Activated T-cell treated with anti-CD3 and anti-CD28 coated beads, Interleukin-2, amount 50 U/mL, for 1 hour (primary cell): ENCODE results near the gene NDUFS1.
"Not testable (repeated sequence)": the region's sequence is repeated elsewhere in the genome, so short reads cannot be mapped to it uniquely, and the experiment has no call there.

ENCODE experiments used
- DNase-seq: peaks from one replicate; pipeline ENCODE4 v3.0.0-alpha.2; 2020

The NDUFS1 gene

GRCh38 chr2:206160807-206161179 is 1.5 kb upstream of the NDUFS1 start:
- DNase-seq: no peak

DNA sequence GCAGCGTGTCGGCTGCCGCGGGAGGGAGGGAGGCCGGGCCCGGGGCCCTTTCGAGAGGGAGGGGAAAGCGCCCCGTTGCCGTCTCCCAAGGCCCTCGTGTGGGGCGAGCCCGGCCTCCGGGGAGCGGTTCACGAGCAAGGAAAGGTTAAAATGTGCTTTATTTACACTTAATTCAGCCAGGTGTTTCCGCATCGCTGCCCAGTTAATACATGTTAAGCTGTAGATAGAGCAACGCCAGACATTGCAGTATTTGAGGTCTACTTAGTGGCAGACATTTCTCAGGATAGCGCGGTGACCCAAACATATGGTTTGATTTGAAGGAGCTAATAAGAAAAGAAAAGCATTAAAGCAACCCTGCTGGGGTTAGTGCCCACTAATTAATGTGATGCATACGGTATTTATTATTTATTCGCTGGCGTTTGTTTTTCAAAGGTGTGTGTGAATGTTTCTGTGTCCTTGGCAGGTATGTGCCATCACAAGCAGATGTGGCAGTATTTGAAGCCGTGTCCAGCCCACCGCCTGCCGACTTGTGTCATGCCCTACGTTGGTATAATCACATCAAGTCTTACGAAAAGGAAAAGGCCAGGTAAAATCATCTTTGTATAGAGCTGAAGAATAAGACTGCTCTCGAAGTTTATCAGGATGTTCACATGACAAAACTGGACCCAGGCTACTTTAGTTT is 1.0 kb upstream of the NDUFS1 start:
- DNase-seq: no peak

DNA sequence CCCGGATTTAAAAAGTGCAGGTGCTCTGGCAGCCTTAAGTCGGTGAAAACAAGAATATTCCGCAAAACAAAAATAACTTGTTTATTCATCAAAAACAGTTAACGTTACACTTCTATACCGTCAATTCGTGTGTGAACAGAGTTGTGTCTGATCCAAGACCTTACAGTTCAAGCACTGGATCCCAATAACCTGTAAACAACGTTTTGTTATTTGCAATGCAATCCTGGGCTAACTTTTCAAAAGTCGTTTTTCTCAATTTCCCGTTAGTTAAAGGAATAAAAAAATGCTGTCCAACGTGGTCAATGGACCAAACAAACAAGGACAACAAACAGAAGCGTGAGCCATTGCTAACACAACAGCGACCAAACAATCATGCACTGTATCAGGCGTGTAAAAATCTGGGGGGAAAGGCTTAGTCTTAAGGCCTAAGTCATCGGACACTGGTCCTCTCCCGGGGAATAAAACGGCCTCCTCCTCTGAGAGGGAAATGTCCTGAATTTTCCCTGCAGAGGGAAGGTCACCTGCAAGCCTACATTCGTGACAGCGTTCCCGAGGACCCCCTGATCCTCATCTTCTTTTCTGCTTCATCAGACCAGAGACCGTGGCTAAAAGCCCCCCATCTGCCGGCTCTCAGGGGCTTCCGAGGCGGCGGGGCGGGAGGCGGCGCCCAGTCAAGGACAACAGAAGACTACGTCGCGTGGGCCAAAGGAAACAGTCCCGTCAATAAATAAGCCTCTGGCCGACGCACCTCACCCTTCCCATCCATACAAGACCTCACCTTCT is 490 bp downstream of the NDUFS1 start:
- no peak for DNase-seq

DNA sequence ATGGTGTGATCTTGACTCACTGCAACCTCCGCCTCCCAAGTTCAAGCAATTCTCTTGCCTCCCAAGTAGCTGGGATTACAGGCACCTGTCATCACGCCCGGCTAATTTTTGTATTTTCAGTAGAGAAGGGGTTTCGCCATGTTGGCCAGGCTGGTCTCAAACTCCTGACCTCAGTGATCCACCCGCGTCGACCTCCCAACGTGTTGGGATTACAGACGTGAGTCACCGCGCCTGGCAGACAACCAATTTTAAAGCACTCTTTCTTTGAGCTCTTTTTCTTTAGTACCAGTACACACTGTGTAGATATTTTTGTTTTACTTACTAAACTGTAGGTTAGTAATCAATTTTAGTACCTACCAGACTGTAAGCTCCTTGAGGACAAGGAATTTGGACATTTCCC is 2.2 kb downstream of the NDUFS1 start:
- not testable (repeated sequence) for DNase-seq

- DNase-seq: no peak
Observed at GRCh38 chr2:206154197-206154596, 5.0 kb downstream of the NDUFS1 start.

DNA sequence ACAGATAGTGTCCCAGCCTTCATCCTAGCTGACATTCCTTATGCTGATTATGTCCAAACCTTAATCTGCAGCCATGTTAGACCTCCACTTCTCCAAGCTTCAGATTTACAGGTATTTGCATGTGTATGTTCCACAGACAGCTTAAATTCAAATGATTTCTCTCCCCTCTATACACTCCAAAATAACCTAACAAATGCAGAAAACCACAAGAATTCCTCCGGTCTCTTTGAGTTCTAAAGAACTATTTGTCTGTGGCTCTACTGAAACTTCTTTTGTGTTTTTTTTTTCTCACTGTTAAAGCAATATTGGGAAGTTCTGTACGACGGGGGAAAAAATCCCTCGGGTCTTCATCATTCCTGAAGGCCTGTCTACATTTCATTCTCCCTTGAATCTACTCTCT is 8.6 kb downstream of the NDUFS1 start:
- no peak for DNase-seq

DNA sequence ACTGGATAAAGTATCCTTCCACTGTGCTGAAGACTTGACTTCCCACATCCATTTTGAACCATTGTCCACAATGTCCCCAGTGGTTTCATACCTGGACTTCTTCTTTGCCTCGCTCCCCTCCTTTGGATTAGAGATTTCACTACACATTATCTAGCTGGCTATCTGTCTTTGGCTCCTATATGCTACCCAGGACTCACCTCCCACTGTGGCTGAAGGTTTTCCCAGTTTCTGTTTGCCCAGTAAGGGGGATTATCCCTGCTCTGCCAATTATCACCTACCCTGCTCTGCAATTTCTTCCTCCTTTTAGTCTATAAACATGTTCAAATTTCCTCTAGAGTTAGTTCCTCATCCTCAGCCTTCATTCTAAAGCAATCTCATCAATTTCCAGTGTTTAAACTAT is 9.1 kb downstream of the NDUFS1 start:
- no peak for DNase-seq

- no peak for DNase-seq
Observed at GRCh38 chr2:206149330-206149729, 9.9 kb downstream of the NDUFS1 start.

- no peak for DNase-seq
Observed at GRCh38 chr2:206145665-206146064, 13.6 kb downstream of the NDUFS1 start.

DNA sequence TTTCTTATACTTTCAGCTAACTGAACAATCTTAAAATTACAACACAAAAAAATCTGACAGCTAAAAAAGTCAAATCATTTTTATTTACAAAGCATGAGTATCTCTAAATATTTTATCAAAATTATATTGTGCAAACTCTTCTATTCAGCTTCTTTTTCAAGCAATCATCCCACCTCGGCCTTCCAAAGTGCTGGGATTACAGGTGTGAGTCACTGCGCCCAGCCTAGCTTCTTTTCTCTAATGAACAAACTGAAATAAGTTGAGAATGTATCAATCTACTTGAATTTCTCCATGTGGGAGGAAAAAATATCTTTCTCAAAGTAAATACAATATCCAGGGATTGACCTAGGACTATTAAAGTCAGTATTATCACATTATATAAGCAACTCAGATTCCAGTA is 14.9 kb downstream of the NDUFS1 start:
- DNase-seq: no peak

DNA sequence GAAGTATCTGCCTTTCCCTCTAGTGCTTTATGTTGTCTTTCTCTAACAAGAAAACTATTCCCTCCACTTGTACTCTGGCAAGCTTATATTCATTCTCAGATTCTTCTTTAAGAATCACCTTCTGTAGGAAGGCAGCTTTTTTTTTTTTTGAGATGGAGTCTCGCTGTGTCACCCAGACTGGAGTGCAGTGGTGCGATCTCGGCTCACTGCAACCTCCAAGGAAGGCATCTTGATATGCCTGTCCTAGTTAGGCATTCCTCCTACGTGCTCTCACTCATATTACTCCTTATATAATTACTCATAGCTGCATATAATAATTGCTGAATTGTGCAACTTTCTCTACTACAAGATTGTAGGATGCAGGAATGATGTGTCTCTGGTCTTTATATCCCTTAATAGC is 15.8 kb downstream of the NDUFS1 start:
- no peak for DNase-seq

DNA sequence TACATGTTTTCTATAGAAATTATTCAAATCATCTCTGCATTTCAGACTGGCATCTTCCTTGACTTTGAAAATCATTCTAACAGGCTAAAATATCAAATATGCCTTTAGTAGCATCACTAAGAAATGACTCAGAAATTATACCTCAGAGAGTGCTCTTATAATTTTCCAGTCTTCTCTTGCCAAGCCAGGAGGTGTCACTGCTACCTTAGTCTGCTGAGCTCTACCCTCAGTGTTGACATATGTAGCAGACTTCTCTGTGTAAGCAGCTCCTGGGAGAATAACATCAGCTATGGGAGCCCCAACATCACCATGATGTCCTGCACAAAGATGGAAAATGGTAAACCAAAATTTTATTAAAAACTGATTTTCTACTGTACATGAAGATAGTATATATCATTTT is 31.6 kb downstream of the NDUFS1 start:
- DNase-seq: no peak

- DNase-seq: no peak
Observed at GRCh38 chr2:206125901-206126300, 33.3 kb downstream of the NDUFS1 start.

DNA sequence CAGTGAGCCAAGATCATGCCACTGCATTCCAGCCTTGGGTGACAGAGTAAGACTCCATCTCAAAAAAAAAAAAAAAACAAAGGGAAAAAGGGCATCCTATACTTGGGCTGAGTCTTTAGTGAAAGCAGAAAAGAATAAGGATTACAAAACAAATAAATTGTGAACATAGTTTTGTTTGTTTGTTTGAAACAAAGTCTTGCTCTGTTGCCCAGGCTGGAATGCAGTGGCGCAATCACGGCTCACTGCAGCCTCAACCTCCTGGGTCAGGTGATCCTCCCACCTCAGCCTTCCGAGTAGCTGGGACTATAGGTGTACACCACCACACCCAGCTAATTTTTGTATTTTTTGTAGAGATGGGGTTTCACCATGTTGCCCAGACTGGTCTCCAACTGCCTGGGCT is 36.7 kb downstream of the NDUFS1 start:
- DNase-seq: not testable (repeated sequence)

DNA sequence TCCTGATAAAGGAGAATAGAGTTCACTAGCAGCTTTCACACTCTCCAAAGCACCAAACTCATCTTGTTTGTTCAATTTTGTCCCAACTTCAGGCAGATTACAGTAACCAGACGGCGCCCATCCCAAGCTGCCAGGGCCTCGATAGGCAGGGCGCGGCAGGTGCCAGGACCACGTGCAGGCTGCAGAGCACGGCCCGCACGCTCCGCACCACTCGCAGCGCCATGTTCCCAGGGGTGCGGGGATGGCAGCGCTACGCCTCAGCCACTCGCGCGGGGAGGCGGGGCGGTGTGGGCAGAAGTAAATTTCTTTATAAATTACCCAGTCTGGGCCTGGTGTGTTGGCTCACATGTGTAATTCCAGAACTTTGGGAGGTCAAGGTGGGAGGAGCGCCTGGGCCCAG is 43.0 kb downstream of the NDUFS1 start:
- no peak for DNase-seq

GRCh38 chr2:206115026-206115578 is 44.1 kb downstream of the NDUFS1 start:
- no peak for DNase-seq

- DNase-seq: no peak
Observed at GRCh38 chr2:206112846-206113547, 46.2 kb downstream of the NDUFS1 start.

DNA sequence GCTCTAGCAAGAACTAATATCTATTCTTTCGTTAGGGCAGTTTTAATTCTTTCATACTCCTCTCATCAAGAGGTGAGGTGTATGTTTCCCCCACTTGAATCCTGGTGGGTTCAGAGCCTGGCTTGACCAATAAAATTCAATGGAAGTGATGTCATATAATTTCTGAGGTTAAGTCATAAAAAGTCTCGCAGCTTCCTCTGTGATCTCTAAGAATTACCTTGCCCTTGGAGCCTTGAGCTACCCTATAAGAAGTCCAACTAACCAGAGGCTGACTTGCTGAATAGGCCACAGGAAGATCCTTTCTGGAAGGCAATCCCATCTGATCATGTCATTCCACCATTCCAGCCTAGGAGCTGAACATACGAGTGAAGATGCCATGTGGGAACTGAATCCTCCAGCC is 47.1 kb downstream of the NDUFS1 start:
- DNase-seq: no peak

GRCh38 chr2:206108713-206109112 is 50.5 kb downstream of the NDUFS1 start:
- no peak for DNase-seq

GRCh38 chr2:206105541-206105940 is 53.7 kb downstream of the NDUFS1 start:
- no peak for DNase-seq

GRCh38 chr2:206105038-206105437 is 54.2 kb downstream of the NDUFS1 start:
- no peak for DNase-seq

GRCh38 chr2:206098872-206099271 is 60.4 kb downstream of the NDUFS1 start:
- not testable (repeated sequence) for DNase-seq

DNA sequence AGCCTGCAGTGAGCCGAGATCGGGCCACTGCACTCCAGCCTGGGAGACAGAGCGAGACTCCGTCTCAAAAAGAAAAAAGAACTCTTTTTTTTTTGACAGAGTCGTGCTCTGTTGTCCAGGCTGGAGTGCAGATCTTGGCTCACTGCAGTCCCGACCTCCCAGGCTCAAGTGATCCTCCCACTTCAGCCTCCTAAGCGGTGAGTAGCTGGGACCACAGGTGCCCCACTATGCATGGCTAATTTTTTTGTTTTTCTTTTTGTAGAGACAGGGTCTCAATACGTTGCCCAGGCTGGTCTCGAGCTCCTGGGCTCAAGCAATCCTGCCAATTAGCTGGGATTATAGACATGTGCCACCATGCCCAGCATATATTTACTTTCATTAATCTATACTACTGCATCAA is 60.8 kb downstream of the NDUFS1 start:
- DNase-seq: no peak

DNA sequence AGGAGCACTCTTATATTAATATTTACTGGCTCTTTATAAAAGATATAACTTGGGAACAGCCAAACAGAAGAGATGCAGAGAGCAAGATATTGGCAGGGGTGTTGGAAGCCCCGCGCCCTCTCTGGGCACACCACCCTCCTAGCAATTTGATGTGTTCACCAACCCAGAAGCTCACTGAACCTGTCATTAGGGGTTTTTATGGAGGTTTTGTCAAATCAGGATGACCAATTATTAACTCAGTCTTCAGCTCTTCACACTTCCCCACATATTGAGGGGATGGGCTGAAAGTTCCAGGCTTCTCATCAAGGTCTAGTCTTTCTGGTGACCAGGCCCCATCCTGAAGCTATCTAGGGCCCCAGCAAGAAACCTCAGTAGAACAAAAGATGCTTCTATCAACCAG is 62.4 kb downstream of the NDUFS1 start:
- no peak for DNase-seq
